ENCODE measurements around the gene MYOZ3.

The MYOZ3 gene, protein sequence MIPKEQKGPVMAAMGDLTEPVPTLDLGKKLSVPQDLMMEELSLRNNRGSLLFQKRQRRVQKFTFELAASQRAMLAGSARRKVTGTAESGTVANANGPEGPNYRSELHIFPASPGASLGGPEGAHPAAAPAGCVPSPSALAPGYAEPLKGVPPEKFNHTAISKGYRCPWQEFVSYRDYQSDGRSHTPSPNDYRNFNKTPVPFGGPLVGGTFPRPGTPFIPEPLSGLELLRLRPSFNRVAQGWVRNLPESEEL

DNA sequence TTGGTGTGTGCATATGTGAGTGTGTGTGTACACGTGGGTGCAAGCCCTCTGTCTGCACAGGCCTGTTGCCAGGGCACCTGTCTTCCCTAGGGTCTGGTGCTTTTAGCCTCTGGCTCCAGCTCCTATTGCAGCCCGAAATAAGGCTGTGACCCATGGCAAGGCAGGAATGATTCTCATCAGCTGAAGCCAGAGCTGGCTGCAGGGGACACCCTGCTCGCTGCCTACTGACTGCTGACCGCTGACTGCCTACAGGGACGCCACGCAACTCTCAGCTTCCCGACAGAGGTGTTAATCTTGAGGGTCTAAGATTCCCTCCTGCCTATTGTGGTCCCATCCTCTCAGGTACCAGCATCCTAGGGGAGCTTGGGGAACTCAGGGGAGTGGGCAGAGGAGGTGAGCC is at the start of gene MYOZ3:
TSS of gene MYOZ3 (plus strand) at position 166 of the 400 bp plus-strand sequence. CDS start 1,691 bp downstream, outside the sequence.
- DNase-seq, result no peak

DNA sequence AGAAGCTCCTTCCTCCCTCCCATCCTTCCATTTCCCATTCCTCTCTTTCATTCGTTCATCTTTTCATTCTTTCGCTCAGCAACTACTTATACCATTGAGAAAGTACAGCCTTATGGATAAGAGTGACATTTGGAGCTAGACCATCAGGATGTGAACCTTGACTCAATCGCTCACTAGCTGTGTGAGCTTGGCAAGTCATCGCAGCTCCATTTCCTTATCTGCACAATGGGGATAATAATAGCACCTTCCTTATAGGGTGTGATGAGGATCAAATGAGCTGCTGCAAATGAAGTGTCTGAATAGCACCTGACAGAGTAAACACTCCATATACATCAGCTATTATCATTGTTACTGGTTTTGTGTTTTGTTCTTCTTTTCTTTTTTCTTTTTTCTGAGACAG is 48.6 kb upstream of the MYOZ3 start:
- no peak for DNase-seq

DNA sequence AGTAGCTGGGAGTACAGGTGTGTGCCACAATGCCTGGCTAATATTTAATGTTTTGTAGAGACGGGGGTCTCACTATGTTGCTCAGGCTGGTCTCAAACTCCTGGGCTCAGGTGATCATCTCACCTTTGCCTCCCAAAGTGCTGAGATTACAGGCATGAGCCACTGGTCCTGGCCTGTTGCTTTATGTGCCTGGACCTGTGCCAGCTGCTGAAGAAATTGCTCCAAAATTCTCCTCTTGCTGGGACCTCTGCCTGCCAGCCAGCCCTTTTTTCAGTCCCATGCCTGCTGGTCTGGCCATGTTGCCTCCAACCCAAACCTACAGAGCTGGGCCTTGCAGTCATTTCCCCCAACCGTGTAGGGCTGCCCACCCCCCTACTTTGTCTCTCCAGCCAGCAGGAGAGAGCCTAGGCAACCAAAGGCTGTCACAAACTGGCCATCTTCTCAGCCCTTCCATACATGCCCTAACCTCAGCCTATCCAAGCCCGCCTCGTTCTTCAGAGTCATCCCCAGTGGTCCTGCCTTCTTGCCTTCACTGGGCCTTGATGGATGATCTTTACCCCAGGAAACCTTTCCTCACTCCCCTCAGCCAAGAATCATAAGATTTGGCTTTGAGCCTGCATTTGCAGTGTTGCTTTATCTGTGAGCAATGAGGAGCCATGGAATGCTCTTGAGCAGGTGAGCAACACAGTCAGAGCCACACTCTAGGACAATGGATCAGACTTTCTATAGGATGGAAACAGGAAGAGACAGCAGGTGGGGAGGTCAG is 48.0 kb upstream of the MYOZ3 start:
- DNase-seq, result no peak

DNA sequence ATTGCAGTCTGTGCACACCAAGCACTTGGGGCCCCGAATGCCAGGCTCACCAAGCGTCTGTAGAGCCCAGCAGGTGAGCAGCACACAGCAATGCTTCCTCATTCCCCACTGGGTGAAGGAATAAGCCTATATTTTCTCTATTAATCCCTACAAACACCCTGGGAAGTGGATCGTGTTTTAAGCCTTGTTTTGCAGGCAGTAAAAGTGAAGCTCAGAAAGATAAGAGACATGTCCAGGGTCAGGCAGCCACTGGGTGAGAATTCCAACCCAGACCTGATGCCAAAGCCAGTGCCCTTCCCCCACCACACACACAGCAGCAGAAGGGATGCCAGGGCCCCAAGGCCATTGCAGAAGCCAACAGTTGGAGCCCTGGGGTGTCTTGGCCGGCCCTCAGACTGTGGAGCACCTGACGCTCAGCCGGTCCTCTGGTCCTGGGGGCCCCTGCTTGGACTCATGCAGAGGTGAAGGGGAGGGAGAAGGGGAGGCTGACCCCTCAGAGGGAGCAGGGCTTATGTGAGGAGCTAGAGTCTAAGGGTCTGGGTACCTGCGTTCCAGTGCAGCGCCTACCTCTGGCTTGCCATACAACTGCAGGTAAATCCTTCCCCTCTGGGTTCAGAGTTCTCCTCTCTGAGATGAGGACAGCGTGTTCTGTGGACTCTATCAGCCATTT is 46.9 kb upstream of the MYOZ3 start:
- no peak for DNase-seq

DNA sequence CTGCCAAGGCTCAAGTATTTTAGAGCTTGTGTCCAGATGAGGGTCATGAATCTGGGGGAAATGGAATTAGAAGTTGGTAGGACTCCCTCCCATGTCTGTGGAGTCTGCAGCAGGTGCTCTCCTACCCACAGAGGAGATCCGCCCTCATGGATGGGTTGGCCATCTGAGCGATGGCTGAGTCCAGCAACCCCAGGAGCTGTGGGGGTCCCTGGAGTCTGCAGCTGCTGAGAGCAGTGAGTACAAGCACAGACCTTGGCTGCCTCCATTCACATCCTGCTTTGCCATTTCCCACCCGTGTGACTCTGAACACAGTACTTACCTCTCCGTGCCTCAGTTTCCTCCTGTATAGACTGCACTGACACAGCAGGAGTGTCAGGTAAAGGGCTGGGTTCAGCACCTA is 46.4 kb upstream of the MYOZ3 start:
- DNase-seq, result no peak

DNA sequence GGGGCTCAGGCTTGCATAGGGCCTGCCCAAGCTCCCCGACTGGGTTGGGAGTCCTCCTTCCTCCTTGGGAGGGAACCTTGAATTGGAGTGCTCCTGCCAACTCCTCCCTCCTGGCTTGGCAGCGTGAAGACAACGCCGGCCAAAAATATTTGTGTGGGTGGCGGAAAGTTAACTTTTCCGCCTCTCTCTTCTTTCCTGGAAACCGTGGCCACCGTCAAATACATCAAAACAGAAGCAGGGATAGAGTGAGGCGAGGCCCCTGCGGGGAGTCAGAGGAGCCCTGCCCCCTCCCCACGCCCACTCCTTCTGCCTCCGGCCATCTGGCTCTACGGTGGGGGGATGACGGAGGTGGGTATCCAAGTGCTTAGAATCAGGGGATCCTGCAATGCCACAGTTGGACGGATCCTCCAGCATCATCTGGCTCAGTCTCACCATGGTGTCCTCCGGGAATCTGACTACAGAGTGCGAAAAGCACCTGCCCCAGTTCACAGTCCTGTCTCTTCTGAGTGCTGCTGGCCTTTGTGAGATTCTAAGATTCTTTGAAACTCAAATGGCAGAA is 45.8 kb upstream of the MYOZ3 start:
- no peak for DNase-seq

DNA sequence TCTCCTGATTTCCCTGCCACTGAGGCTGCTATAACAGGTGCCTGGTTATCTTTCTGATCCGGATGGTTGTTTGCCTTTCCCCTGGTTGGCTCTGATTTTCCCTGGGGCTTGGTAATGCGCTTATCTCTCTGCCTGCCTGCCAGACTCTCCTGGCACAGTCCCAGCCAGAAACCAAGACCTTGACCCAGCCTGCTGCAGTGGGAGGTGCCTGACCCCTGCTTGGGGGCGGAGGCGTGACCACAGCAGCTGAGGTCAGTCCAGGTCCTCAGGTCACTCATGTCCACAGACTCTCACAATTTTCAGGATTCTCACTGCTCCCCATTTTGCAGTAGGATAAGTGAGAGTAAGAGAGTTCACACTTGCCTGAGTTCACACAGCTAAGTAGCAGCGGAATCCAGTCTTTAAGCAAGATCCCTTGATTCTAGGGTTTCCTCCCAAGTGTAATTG is 45.0 kb upstream of the MYOZ3 start:
- DNase-seq, result no peak

DNA sequence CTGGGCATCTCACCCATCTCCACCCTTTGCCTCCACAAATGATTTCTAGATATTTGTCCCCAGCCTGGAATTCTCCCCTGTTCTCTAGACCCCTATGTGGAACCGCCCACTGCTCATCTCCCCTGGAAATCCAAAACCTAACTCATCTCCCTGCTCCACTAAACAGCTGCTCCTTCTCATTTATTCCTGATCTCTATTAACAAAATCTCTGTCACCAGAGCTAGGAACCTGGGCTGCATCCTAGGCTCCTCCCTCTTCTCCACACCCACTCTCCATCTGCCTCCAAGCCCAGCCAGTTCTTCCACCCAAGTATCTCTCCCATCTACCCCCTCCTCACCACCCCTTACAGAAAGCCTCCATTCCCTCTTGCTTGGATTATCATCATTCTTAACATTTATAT is 44.5 kb upstream of the MYOZ3 start:
- DNase-seq, result no peak

DNA sequence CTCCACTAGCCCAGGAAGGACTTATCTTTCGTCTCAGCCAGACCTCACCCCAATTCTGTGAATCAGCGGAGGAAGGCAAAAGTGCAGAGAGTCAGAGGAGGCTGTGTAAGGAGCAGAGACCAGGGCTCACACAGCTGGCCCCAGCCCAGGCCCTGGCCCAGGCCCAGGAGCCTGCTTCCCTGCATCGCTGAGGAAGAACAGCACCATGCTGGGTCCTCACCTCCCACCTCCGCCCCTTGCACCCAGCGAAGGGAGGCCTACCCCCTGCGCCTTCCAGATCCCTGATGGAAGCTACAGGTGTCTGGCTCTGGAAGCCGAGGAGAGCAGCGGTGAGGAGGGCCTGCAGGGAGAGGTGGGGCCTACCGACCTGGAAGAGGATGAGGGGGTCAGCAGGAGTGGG is 42.9 kb upstream of the MYOZ3 start:
- no peak for DNase-seq

DNA sequence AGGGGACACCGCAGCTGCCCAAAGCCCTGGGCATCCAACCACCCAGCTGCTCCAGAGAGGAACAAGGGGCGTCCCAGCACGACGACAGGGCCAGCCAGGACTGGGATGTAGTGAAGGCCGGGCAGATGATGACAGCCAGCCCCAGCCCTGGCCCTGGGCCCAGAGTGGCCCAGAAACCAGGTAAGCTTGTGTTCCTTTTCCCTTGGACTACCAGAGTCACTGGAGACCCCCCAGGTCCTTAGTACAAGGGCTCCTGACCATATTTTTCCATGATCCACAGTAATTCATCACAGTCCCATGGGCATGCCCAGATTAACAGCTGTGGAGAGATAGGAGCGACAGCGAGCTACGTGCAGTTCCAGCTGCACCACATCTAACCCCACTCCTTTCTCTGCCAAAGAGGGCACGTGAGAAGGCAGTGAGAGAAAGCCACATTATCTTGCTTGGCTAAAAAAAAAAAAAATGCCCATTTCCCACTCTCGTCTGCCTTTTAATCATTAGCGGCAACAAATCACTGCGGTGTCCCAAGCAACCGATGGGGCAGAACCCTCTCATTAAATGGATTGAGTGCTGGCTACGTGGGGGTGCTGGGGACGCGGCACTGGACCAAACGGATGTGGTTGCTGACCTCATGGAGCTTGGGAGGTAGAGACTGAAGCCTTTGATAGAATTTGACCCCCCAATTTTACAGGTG is 42.3 kb upstream of the MYOZ3 start:
- no peak for DNase-seq

DNA sequence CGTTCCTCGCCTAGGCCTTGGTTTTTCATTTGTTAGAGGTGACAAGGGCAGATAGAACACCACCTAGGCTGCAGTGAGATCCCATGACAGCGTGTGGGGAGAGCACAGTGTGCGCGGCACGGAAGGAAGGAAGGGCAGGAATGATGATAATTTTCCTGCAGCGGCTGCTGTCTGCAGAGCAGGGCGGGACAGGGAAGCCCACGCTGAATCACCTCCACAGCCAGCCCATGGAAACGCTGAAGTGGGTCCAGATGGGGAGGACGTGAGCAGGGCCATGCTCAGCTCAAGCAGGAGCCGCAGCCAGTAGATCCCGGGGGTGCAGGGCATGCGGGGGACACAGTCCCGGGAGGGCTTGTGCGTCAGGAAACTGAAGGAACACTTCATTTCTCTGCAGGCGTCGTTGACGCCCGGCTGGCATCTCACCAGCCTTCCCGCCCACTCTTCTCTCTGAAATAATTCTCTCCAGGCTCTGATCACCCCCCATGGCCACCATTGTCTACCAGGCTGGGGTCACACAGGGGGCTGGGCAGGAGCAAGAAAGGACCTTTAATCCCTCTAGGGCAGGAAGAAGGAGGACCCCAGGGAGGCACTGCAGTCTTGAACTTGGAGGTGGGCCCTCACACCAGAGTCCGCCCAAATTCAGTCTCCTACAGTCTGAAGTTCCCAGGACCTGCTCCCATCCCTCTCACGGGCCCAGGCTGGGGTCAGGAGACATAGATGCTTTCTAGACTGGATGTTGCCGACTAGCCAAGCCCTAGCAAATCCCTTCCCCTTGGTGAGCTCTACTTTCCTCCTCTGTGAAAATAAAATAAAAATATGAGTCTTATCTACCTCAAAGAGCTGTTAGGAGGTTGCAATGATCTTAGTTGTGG is 41.5 kb upstream of the MYOZ3 start:
- DNase-seq, result no peak

DNA sequence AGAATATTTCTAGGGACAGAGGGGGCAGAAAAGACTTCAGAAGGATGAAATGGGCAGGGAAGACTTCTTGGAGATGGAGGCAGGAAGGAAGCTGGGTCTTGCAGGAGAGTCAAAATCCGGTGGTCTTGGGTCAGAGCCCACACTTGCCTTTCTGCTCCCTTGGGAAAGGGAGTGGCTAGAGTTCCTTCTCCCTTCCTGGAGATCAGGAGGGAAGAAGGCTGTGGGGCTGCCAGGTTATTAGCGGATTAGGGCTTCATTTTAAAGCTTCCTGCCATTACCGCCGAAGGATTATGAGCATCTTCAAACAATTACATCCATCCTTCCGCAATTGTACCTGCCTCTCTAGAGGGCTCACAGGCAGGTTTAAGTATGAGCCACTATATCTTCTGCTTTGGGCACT is 39.8 kb upstream of the MYOZ3 start:
- no peak for DNase-seq

DNA sequence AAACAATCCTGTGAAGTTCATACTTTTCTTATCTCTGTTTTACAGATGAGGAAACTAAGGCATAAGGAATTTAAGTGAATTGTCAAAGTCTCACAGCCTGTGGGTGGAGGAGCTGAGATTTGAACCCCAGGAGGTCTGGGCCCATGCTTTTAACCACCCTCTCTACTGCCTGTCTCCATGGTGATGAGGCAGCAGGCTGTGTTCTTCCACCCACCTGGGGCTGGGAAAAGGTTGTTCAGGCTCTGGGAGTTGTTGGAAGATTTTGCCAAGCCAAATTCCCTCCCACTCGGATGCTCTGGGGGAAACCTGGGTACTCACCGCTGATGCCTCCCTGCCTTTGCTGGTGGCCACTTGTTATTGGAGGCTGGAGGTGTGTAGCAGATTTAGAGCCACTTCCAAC is 38.9 kb upstream of the MYOZ3 start:
- no peak for DNase-seq

DNA sequence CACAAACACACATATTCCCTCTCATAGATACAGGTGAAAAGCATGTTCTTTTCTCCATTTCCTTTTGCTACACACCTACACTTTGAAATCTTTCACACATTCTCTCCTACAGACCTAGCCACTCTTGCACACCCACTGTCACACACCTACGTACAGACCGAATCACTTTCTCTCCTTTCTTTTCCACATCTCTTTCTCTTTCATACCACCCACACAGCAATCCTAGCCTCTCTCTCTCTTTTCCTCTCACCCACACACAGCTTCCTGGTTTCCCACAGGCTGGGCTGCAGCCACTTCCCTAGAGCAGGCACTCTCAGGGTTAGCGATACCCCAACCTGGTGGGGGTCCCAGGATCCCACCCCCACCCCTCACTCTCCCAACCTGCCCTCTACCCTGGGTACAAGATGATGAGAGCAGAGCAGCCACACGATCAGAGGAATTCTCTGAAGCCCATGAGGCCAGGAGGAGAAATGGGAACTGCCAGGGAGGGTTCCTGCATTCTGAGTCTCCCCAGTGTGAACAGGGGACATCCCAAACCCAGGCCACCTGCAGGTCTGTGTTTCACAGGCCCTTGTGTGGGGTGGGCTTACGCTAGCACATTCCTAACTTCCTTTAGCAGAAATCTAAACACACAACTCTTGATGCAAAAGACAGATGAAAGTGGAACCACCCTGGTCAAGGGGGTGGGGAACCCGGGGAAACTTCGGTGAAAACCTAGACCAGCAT is 37.7 kb upstream of the MYOZ3 start:
- DNase-seq, result peak in 1 of 2 donors; percentile 15

DNA sequence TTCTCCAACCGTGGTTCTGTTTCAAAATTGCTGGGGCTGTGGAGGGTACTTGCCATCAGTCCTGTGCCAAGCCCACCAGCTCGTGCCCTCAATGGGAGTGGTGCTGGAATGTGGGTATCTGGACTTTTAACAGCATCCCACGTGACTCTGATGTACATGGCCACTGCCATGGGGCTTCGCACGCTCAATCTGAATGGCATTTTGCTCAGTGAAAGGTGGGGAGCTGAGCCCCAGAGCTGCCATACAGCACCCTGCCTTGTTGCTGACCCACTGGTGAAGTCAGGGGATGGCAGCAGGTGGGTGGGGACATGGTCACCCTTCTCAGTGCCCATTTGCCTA is 37.2 kb upstream of the MYOZ3 start:
- DNase-seq, result no peak

DNA sequence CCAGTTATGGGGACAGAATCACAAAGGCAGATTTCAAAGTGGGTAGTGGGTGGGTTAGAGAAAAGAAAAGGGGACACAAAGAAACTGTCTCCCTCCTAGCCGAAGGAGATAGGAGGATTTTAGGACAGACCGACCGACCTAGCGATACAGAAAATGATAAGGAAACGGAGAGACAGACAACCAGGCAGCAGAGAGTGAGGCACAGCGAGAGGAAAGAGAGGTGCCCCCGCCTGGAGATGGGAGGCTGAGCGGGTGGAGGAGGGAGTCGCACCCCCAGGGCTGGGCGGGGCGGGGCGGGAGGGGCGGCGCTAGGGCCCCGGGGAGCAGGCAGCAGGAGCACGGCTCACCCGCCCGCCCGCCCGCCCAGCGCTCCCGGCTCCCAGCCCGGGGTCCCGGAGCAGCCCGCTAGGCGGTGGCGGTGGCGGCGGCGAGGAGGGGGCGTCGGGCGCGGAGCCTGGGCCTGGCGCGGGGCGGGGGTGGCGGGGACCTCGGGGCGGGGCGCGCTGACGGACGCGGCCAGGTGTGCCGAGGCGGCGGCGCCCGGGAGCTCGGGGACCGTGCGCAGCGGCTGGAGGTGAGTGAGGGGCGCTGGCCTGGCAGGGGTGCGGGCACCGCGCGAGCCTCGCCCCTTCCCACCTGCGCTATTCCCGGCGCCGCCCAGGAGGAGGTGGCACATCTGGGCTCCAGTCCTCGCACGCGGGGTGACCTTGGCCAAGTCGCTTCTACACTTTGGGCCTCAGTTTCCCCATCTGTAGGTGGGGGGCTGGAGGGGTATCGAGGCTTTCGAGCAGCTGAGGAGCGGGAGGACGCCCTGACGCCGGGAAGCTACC is 36.5 kb upstream of the MYOZ3 start:
- peak; percentile 22 to 31 for DNase-seq

DNA sequence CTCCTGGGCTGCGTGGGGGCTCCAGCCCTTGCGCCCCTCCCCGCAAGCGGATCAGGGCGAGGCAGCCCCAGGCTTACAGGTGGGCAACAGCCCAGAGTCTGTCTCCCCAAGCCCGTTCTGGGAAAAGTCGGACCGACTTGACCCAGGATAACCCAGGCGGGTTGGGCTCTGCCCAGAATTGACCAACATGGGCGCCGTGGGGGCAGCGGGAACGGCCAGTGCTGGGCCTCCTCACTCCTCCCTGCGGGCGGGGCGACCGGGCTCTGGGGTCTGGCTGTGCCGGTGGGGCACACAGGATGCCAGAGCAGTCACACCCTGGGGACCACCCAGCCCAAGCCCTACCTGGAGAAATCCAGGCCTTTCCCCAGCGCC is 35.9 kb upstream of the MYOZ3 start:
- DNase-seq, result no peak

DNA sequence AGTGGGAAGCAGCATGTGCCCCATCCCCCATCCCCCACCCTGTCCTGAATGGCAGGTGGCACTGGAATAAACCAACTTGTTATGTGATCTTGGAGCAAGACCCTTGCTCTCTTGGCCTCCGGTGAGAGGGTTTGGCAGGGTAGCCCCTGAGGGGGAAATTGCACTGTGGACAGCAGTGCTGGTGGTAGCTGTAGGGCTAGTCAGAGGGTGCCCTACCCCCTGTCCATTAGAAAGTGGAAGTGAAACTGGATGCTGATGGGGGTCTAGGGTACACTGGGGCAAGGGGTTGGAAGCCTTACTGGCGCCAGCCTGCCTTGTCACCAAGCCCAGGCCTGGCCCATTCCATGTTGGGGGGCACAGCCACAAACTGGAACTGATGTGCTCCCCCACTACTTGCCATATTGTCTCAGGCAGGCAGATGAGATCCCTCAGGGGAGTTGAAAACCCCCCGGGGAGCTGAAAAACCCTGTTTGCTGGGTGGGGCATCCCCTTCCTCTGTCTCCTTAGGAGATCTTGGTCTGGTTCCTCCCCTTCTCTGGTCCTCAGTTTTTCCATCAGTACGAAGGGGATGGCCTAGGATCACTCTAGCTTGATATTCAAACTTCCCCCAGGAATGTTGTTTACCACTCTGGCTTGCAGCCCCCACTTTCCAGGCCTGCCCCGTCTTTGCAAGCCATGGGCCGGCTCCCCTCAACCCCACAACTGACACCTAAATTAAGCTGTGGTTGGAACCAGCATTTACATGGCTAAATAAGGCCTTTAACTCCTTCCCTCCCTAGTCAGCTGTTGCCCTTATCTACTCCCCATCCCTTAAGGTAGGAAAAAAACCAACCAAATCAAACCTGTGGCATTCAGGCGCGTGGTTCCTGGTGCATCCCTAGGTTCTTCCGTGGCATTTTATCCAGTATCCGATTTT is 35.0 kb upstream of the MYOZ3 start:
- no peak for DNase-seq

DNA sequence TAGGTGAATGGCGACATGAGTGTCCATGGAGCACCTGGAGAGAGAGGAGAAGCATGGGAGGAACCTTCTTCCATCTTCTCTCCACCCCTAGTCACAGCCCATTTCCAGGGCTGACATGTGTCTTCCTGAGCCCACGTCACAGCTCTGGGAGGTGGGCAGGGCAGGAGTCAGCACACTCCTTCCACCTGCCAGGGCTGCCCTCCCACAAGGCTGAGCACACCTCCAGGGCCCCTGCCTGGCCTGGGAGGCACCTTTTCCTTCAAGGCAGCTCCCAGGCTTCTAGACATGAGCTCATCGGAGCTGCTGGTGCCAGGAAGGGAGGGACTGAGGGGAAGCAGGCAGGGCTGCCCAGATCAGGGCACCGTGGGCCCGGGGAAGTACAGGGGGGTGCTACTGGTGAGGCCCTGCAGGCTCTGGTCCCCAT is 34.2 kb upstream of the MYOZ3 start:
- no peak for DNase-seq
